ENCODE data around the gene RAD54L. TPM values are rescaled to one million over a fixed set of nuclear protein-coding genes. Genes with fewer than 3 reads are reported as not detected.
A peak's percentile ranks its signal among the peaks of the same experiment; 100 is the strongest.

Gene RAD54L
- total RNA-seq, 6 donors from 2014 or later = 0.78 to 2.4 (median 1.6) TPM; not detected in 2

DNA sequence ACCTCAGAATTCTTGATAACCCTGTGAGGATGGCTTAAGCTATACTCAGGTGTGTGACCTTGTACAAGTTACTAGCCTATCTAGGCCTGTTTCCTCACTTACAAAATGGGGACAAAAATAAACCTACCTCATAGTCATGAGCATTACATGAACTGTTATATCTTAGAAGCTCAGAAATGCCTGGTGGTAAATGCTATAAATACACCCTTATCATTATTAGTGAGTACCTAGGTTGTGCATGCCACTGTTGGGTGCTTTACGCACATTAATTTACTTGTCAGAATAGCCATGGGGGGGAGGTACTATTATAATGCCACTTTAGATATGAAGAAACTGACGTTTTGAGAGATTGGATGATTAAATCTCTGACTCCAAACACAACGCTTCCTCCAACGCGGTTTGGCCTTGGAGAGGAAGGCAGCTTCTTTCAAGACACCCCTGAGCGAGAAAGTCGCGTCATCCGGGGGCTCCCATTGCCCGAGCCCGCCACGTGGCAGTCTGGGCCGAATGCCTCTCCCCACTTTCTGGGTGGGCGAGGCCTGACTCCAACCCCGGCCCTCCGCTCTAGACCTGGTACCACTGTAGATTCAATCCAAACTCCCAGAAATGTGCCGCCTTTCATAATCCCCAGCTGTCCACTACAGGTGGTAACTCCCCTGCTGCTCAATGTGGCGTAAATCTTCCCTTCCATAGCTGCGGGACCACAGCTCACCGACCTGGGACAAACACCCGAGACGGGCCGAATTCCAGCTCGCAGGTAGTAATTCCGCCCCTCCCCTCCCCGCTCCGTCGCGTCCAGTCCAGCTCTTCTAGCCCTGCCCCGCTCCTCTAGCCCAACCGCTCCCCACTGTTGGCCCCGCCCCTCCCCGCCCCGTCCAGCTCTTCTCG is 771 bp upstream of the RAD54L start:
- Histone ChIP-seq H3K4me3 (peak overlapping the region; percentile 55 to 71 (median 68)), H3K36me3 (no peaks in the 10 kb centered on the region), H3K27ac (peak overlapping the region; percentile 69 to 85 (median 75)), H3K9me3 (no peaks in the 10 kb centered on the region), H3K27me3 (no peaks in the 10 kb centered on the region), H3K4me1 (peaks cover 6 to 19% (median 15%) of the 10 kb centered on the region in 4 donors)
- ATAC-seq (ENCODE audit: low FRiP score in 2 of 2) (peak; percentile 94 to 96), DNase-seq (peak; percentile 48 to 92)
- 2 to 5% methylated on average over 15 to 27 of the region's 35 CpGs for WGBS, 2 donors
- TF ChIP-seq, protein P1, sequence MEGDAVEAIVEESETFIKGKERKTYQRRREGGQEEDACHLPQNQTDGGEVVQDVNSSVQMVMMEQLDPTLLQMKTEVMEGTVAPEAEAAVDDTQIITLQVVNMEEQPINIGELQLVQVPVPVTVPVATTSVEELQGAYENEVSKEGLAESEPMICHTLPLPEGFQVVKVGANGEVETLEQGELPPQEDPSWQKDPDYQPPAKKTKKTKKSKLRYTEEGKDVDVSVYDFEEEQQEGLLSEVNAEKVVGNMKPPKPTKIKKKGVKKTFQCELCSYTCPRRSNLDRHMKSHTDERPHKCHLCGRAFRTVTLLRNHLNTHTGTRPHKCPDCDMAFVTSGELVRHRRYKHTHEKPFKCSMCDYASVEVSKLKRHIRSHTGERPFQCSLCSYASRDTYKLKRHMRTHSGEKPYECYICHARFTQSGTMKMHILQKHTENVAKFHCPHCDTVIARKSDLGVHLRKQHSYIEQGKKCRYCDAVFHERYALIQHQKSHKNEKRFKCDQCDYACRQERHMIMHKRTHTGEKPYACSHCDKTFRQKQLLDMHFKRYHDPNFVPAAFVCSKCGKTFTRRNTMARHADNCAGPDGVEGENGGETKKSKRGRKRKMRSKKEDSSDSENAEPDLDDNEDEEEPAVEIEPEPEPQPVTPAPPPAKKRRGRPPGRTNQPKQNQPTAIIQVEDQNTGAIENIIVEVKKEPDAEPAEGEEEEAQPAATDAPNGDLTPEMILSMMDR (IDR thresholded peaks at IDR 0.05) = no peak
- TF ChIP-seq EP300 (IDR thresholded peaks at IDR 0.05) (no peak), POLR2A (IDR thresholded peaks at IDR 0.05) (peak in 2 of 4 donors; percentile 28 to 40), POLR2AphosphoS5 (IDR thresholded peaks at IDR 0.05) (peak in 1 of 2 donors; percentile 5)

DNA sequence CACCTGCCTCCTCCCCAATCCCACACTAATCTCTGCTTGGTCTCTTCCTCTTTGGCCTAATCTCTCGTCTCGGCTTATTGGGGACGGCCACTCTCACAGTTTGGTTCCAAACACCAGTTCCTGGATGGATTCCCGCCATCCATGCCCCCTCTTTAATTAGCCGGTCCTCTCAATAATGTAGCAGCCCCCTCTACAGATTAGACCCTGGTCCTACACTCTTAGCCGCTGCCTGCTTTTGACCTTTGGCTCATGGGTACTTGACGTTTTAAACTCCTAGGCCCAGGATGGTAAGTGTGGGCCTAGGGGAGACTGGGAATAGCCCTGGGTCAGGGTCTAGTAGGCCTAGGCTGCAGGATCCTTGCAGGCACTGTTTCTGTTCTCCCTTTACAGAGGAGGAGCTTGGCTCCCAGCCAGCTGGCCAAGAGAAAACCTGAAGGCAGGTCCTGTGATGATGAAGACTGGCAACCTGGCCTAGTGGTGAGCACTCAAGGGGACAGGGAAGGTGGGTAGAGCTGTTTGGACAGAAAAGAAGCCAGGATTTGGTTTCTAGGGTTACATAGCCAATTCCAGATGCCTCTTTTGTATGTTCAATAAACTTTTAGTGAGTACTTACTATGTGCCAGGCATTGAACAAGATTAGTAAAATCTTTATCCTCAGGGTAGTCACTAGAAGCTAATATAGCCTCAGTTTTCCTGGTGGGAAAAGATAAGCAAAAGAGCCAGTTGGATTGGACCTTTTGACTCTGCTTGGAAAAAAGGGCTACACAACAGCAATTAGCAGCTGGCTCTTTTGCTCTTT is 758 bp downstream of the RAD54L start:
- Histone ChIP-seq H3K27me3 (no peaks in the 10 kb centered on the region), H3K4me3 (peak overlapping the region in 3 of 4 donors; percentile 55 to 71 (median 69)), H3K9me3 (no peaks in the 10 kb centered on the region), H3K27ac (peak overlapping the region in 1 of 4 donors; percentile 21), H3K36me3 (no peaks in the 10 kb centered on the region), H3K4me1 (peaks cover 6 to 19% (median 15%) of the 10 kb centered on the region in 4 donors)
- ATAC-seq (ENCODE audit: low FRiP score in 2 of 2) = no peak
- 6 to 8% methylated on average over 7 of the region's 7 CpGs for WGBS, 2 donors
- DNase-seq = peak in 1 of 2 donors; percentile 28
- no peak for TF ChIP-seq EP300 (IDR thresholded peaks at IDR 0.05)
- no peak for TF ChIP-seq POLR2AphosphoS5 (IDR thresholded peaks at IDR 0.05)
- TF ChIP-seq, protein P1 (IDR thresholded peaks at IDR 0.05) = no peak
- no peak for TF ChIP-seq POLR2A (IDR thresholded peaks at IDR 0.05)

DNA sequence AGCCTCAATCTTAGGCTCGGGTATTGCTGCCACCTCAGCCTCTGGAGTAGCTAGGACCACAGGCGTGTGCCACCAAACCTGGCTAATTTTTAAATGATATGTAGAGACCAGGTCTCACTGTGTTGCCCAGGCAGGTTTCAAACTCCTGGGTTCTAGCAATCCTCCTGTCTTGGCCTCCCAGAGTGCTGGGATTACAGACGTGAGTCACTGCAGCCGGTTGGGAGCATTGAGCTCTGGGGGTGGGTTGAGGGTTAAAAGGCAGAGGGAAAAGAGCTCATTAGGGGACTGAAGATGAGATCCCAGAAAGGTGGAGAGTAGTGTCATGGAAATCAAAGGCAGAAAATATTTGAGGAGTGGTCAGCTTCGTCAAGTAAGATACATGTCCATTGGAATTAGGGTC is 7.1 kb downstream of the RAD54L start:
- Histone ChIP-seq H3K27ac (no peak overlapping the region), H3K4me1 (no peaks in the 10 kb centered on the region), H3K9me3 (no peaks in the 10 kb centered on the region), H3K27me3 (no peaks in the 10 kb centered on the region), H3K36me3 (no peaks in the 10 kb centered on the region), H3K4me3 (no peak overlapping the region)
- TF ChIP-seq EP300 (IDR thresholded peaks at IDR 0.05) (no peak), POLR2AphosphoS5 (IDR thresholded peaks at IDR 0.05) (no peak), POLR2A (IDR thresholded peaks at IDR 0.05) (no peak)
- TF ChIP-seq, protein P1 (IDR thresholded peaks at IDR 0.05) = no peak
- ATAC-seq (ENCODE audit: low FRiP score in 2 of 2) (no peak), DNase-seq (no peak)
- 95 to 99% methylated on average over 5 of the region's 5 CpGs for WGBS, 2 donors

DNA sequence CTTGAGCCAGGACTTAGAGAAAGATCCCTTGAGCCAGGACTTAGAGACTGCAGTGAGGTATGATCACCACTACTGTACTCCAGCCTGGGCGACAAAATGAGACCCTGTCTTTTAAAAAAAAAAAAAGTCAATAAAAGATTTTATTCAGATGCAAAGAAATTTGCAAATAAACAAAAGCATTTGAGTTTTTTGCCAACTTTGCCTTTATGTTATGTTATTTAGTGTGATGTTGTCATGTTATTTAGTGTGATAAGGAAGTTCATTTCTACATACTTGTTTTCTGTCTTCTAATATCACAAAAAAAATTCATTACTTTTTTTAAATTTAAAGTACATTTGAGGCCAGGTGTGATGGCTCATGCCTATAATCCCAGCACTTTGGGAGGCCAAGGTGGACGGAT is 9.0 kb downstream of the RAD54L start:
- Histone ChIP-seq H3K4me3 (no peak overlapping the region), H3K4me1 (no peaks in the 10 kb centered on the region), H3K27ac (no peak overlapping the region), H3K36me3 (no peaks in the 10 kb centered on the region), H3K27me3 (no peaks in the 10 kb centered on the region), H3K9me3 (no peaks in the 10 kb centered on the region)
- 92 to 96% methylated on average over 2 of the region's 2 CpGs for WGBS, 2 donors
- no peak for ATAC-seq (ENCODE audit: low FRiP score in 2 of 2)
- no peak for DNase-seq
- TF ChIP-seq POLR2A (IDR thresholded peaks at IDR 0.05) (no peak), POLR2AphosphoS5 (IDR thresholded peaks at IDR 0.05) (no peak), EP300 (IDR thresholded peaks at IDR 0.05) (no peak)
- TF ChIP-seq, protein P1 (IDR thresholded peaks at IDR 0.05) = no peak
